ENCODE data around the gene MAN1A1. TPM values are rescaled to one million over a fixed set of nuclear protein-coding genes. Genes with fewer than 3 reads are reported as not detected.

The MAN1A1 gene
- total RNA-seq, 4 donors from 2014 or later, result 71.7 to 170 (median 128) TPM

DNA sequence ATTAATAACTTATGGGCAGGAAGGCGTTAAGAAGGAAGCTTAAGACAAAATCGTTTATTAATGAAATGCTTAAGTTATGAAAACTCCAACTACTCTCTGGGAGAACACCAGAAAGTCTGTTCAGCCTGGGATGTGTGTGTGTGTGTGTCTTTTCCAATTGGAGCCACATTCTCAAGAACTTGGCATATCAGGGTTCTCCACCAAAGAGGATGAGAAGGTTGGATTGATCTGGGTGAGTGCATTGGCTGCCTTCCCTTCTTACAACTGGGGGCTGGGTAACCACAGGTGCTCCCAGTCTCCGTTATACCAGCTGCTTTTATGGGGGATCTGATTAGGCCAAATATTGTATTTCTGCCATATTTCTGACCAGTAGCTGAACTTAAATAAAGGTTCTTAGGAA lies 102.1 kb downstream of the MAN1A1 start:
- Histone ChIP-seq H3K36me3 (peaks cover 0 to 3% of the 10 kb centered on the region in 2 donors), H3K27me3 (no peaks in the 10 kb centered on the region), H3K4me3 (replicated peaks in 1 of 3) (no peak overlapping the region), H3K4me1 (no peaks in the 10 kb centered on the region), H3K27ac (no peak overlapping the region), H3K9me3 (no peaks in the 10 kb centered on the region)
- TF ChIP-seq POLR2A (IDR thresholded peaks at IDR 0.05), result no peak
- TF ChIP-seq CTCF (IDR thresholded peaks at IDR 0.05), result no peak
- intact Hi-C loops (cut with DNase I), result no loop called here
- 87 to 89% methylated on average over 3 of the region's 3 CpGs for WGBS, 2 donors
- DNase-seq, result no peak

DNA sequence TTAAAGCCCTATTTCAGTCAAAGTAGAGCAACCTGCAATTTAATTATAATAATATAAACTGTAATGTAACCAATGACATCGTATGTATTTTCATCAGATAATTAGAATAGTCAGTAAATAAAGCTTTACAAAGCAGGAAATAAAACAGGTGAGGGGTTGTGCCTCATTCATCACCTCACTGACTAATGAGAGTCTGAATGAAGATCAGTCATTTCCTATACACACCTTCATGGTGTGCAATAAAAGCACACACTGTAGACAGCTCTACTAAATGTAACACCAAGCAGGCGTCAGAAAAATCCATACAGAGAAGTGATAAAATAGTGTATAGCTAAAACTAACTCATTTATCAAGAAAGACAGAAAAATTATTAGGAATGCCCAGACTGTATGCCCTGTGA lies 105.9 kb downstream of the MAN1A1 start:
- Histone ChIP-seq H3K4me1 (peaks cover 14 to 17% of the 10 kb centered on the region in 2 donors), H3K27ac (no peak overlapping the region), H3K4me3 (replicated peaks in 1 of 3) (no peak overlapping the region), H3K36me3 (peaks cover 0 to 3% of the 10 kb centered on the region in 2 donors), H3K9me3 (no peaks in the 10 kb centered on the region), H3K27me3 (no peaks in the 10 kb centered on the region)
- no peak for DNase-seq
- WGBS, 2 donors, result 93 to 97% methylated on average over 2 of the region's 2 CpGs
- TF ChIP-seq CTCF (IDR thresholded peaks at IDR 0.05), result no peak
- no peak for TF ChIP-seq POLR2A (IDR thresholded peaks at IDR 0.05)
- intact Hi-C loops (cut with DNase I), result no loop called here

DNA sequence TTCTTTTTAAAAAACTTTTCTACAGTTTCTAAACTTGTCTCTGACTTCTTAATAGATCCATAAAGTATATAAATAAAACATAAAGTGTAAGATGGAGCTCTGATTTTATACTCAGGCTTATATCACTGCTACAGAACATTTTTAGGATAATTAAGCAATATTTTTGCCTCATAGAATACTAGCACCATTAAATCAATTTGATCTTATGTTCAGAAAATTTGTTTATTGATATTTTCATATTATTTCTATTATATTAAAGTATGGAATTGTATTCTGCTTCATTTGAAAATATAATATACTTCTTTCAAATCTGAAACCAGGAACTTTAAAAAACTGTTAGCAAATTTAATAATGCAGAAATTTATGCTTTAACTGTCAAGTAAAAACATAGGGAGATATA lies 106.5 kb downstream of the MAN1A1 start:
- H3K9me3 ChIP-seq, result no peaks in the 10 kb centered on the region
- peaks cover 0 to 3% of the 10 kb centered on the region in 2 donors for H3K36me3 ChIP-seq
- peaks cover 14 to 17% of the 10 kb centered on the region in 2 donors for H3K4me1 ChIP-seq
- H3K4me3 ChIP-seq (replicated peaks in 1 of 3), result no peak overlapping the region
- H3K27ac ChIP-seq, result no peak overlapping the region
- no peaks in the 10 kb centered on the region for H3K27me3 ChIP-seq
- intact Hi-C loops (cut with DNase I), result no loop called here
- no peak for DNase-seq
- no peak for TF ChIP-seq CTCF (IDR thresholded peaks at IDR 0.05)
- no peak for TF ChIP-seq POLR2A (IDR thresholded peaks at IDR 0.05)

DNA sequence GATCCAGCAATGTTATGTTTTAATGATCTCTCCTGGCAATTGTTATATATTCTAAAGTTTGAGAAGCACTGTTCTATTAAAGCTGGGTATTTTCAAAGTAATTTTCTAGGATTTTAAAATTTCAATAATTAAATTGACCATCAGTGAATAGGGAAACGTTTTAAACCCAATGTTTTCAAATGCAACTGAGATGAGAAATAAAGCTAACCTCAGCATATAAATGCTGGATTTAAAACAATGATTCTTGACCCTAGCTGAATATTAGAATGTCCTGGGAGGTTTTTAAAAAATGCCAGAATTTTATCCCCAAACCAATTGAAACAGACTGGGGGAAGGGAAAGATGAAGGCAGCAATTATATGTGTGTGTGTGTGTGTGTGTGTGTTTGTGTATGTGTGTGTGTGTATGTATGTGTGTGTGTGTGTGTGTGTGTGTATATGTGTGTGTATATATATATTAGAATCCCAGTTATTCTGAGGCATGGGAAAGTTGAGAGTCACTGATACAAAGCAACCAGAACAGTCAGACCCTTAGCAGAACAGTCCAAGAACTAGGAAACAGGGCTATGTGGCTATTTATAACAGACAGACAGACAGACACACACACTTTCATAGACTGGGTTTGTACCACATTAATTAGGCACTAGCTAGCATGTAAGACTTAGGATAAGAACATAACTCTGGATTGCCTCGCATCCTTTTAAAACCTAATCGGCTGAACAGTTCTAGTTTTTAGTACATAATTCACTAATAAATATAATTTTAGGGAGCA lies 107.8 kb downstream of the MAN1A1 start:
- H3K4me1 ChIP-seq, result peaks cover 14 to 17% of the 10 kb centered on the region in 2 donors
- no peak for DNase-seq
- intact Hi-C loops (cut with DNase I), result no loop called here
- H3K27me3 ChIP-seq, result no peaks in the 10 kb centered on the region
- H3K27ac ChIP-seq, result peak overlapping the region in 2 of 3 donors; percentile 64 to 75
- 81 to 82% methylated on average over 3 of the region's 3 CpGs for WGBS, 2 donors
- H3K4me3 ChIP-seq (replicated peaks in 1 of 3), result no peak overlapping the region
- H3K9me3 ChIP-seq, result no peaks in the 10 kb centered on the region
- H3K36me3 ChIP-seq, result no peaks in the 10 kb centered on the region
- TF ChIP-seq CTCF (IDR thresholded peaks at IDR 0.05) (no peak), POLR2A (IDR thresholded peaks at IDR 0.05) (no peak)

GRCh38 chr6:119241111-119241465 lies 108.5 kb downstream of the MAN1A1 start:
- no peaks in the 10 kb centered on the region for H3K36me3 ChIP-seq
- H3K27me3 ChIP-seq, result no peaks in the 10 kb centered on the region
- TF ChIP-seq CTCF (IDR thresholded peaks at IDR 0.05), result no peak
- TF ChIP-seq POLR2A (IDR thresholded peaks at IDR 0.05), result no peak
- peaks cover 14 to 17% of the 10 kb centered on the region in 2 donors for H3K4me1 ChIP-seq
- WGBS, 2 donors, result 28 to 44% methylated on average over 2 of the region's 2 CpGs
- no peaks in the 10 kb centered on the region for H3K9me3 ChIP-seq
- peak overlapping the region; percentile 20 to 75 (median 64) for H3K27ac ChIP-seq
- peak; percentile 14 to 19 for DNase-seq
- H3K4me3 ChIP-seq (replicated peaks in 1 of 3), result no peak overlapping the region
- intact Hi-C loops (cut with DNase I), result no loop called here

Data from thyroid gland (tissue), 4 donors.